ENCODE measurements around the gene MCF2L2. TPM values are rescaled to one million over a fixed set of nuclear protein-coding genes. Genes with fewer than 3 reads are reported as not detected.

The MCF2L2 gene
- total and polyA plus RNA-seq, 2 donors (not counting 1 experiment from before 2014, with no cell fraction given) = 0.03 to 1.6 TPM

GRCh38 chr3:183387797-183388196 lies 40.6 kb downstream of the MCF2L2 start:
- DNase-seq = no peak
- CTCF ChIA-PET = interaction anchor here (0.8 to 5.0 kb wide), 5 partner anchors 22 to 265 kb away, joined by 3 to 20 read pairs (median 8); no protein-coding TSS in a partner anchor

DNA sequence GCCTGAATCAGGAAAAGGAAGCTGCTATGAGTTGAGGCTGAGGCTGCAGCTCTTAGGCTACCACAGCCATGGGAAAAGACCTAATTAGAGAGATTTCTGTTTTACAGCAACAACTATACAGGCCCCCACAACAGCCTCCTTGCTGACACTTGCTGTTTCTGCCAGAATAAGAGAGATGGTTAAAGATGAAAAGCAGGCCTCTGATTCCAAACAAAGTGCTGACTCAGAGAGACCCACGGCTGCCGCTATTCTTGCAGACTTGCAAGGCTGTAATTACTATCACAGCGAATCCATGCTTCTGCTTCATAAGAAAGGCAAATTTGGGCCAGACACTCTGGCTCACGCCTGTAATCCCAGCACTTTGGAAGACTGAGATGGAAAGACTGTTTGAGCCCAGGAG lies 41.8 kb downstream of the MCF2L2 start:
- Mint-ChIP-seq H3K27me3 (peaks cover 16% of the 10 kb centered on the region), H3K27ac (no peak overlapping the region), H3K4me1 (peaks cover 7% of the 10 kb centered on the region), H3K4me3 (no peak overlapping the region), H3K9me3 (ENCODE audit: insufficient read depth) (no peaks in the 10 kb centered on the region)
- no peaks in the 10 kb centered on the region for H3K36me3 ChIP-seq (replicated peaks in 1 of 2; ENCODE audit: control extremely low read depth in 1 of 2, control insufficient read depth in 1 of 2, extremely low read depth in 1 of 2, insufficient read depth in 2 of 2, low read length in 1 of 2)
- H4K20me1 ChIP-seq (ENCODE audit: control insufficient read depth, insufficient read depth, low read length, poor library complexity, severe bottlenecking) = no peaks in the 10 kb centered on the region
- H3K79me2 ChIP-seq (ENCODE audit: control insufficient read depth, insufficient read depth, low read length) = no peaks in the 10 kb centered on the region
- POLR2A ChIA-PET = no interaction called here
- no peak overlapping the region for H3K4me2 ChIP-seq (replicated peaks; ENCODE audit: low read depth, low read length, poor library complexity, severe bottlenecking)
- H3K4me3 ChIP-seq (ENCODE audit: control extremely low read depth in 1 of 5, extremely low read depth in 1 of 5, insufficient read depth in 1 of 5, low read depth in 2 of 5, low read length in 4 of 5) = no peak overlapping the region
- H3K9me3 ChIP-seq (ENCODE audit: control extremely low read depth in 1 of 3, control insufficient read depth in 2 of 3, insufficient read depth in 1 of 3, low read length in 2 of 3) = no peaks in the 10 kb centered on the region
- TF ChIP-seq, protein P1, sequence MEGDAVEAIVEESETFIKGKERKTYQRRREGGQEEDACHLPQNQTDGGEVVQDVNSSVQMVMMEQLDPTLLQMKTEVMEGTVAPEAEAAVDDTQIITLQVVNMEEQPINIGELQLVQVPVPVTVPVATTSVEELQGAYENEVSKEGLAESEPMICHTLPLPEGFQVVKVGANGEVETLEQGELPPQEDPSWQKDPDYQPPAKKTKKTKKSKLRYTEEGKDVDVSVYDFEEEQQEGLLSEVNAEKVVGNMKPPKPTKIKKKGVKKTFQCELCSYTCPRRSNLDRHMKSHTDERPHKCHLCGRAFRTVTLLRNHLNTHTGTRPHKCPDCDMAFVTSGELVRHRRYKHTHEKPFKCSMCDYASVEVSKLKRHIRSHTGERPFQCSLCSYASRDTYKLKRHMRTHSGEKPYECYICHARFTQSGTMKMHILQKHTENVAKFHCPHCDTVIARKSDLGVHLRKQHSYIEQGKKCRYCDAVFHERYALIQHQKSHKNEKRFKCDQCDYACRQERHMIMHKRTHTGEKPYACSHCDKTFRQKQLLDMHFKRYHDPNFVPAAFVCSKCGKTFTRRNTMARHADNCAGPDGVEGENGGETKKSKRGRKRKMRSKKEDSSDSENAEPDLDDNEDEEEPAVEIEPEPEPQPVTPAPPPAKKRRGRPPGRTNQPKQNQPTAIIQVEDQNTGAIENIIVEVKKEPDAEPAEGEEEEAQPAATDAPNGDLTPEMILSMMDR (IDR thresholded peaks at IDR 0.05) = no peak
- no peak for TF ChIP-seq EZH2 (IDR thresholded peaks at IDR 0.05; ENCODE audit: borderline replicate concordance, insufficient read depth, low read depth, low read length, poor library complexity, severe bottlenecking)
- no peak overlapping the region for H3K9ac ChIP-seq (ENCODE audit: low read length)
- WGBS (ENCODE audit: insufficient coverage) = 98% methylated on average over 4 of the region's 4 CpGs
- intact Hi-C loops (cut with micrococcal nuclease) = loop anchor here (1.0 kb wide), 5 partner anchors 202 to 672 kb away; no protein-coding TSS in a partner anchor
- peaks cover 7 to 8% of the 10 kb centered on the region in 2 donors for H3K4me1 ChIP-seq (ENCODE audit: control insufficient read depth in 2 of 2, insufficient read depth in 2 of 2, low read length in 2 of 2)
- H3K27me3 ChIP-seq (replicated peaks in 1 of 4; ENCODE audit: control extremely low read depth in 1 of 4, control insufficient read depth in 3 of 4, insufficient read depth in 4 of 4, low read length in 3 of 4) = peaks cover 0 to 11% (median 4%) of the 10 kb centered on the region in 4 experiments
- DNase-seq (no peak), ATAC-seq (ENCODE audit: low read depth) (no peak)
- H2AFZ ChIP-seq (ENCODE audit: insufficient read depth, low read depth, low read length, poor library complexity, severe bottlenecking) = no peak overlapping the region
- no peak overlapping the region for H3K27ac ChIP-seq (ENCODE audit: low read length in 2 of 2)
- CTCF ChIA-PET = interaction anchor here (0.6 to 9.6 kb wide), 9 partner anchors 15 to 672 kb away, joined by 3 to 230 read pairs (median 5); partner anchors contain the start of gene MCF2L2

More at GRCh38 chr3:183387797-183388196, 40.6 kb downstream of the MCF2L2 start:
- Histone ChIP-seq H4K20me1 (ENCODE audit: control insufficient read depth, insufficient read depth, low read length, poor library complexity, severe bottlenecking) (no peaks in the 10 kb centered on the region), H3K4me2 (replicated peaks; ENCODE audit: low read depth, low read length, poor library complexity, severe bottlenecking) (no peak overlapping the region), H3K36me3 (replicated peaks in 1 of 2; ENCODE audit: control extremely low read depth in 1 of 2, control insufficient read depth in 1 of 2, extremely low read depth in 1 of 2, insufficient read depth in 2 of 2, low read length in 1 of 2) (no peaks in the 10 kb centered on the region), H3K79me2 (ENCODE audit: control insufficient read depth, insufficient read depth, low read length) (no peaks in the 10 kb centered on the region), H3K4me1 (ENCODE audit: control insufficient read depth in 2 of 2, insufficient read depth in 2 of 2, low read length in 2 of 2) (no peaks in the 10 kb centered on the region), H2AFZ (ENCODE audit: insufficient read depth, low read depth, low read length, poor library complexity, severe bottlenecking) (no peak overlapping the region), H3K4me3 (ENCODE audit: control extremely low read depth in 1 of 5, extremely low read depth in 1 of 5, insufficient read depth in 1 of 5, low read depth in 2 of 5, low read length in 4 of 5) (no peak overlapping the region), H3K9ac (ENCODE audit: low read length) (no peak overlapping the region), H3K27ac (ENCODE audit: low read length in 2 of 2) (no peak overlapping the region), H3K27me3 (replicated peaks in 1 of 4; ENCODE audit: control extremely low read depth in 1 of 4, control insufficient read depth in 3 of 4, insufficient read depth in 4 of 4, low read length in 3 of 4) (peaks cover 0 to 11% (median 2%) of the 10 kb centered on the region in 4 experiments), H3K9me3 (ENCODE audit: control extremely low read depth in 1 of 3, control insufficient read depth in 2 of 3, insufficient read depth in 1 of 3, low read length in 2 of 3) (no peaks in the 10 kb centered on the region)
- no CpG with 5 or more reads among the region's 4 CpGs for WGBS (ENCODE audit: insufficient coverage)
- intact Hi-C loops (cut with micrococcal nuclease) = no loop called here
- no peaks in the 10 kb centered on the region for H3K4me1 Mint-ChIP-seq
- TF ChIP-seq, protein P1 (IDR thresholded peaks at IDR 0.05) = no peak
- TF ChIP-seq EZH2 (IDR thresholded peaks at IDR 0.05; ENCODE audit: borderline replicate concordance, insufficient read depth, low read depth, low read length, poor library complexity, severe bottlenecking) = no peak
- peaks cover 25% of the 10 kb centered on the region for H3K27me3 Mint-ChIP-seq
- H3K4me3 Mint-ChIP-seq = no peak overlapping the region
- ATAC-seq (ENCODE audit: low read depth) = no peak
- H3K27ac Mint-ChIP-seq = no peak overlapping the region
- POLR2A ChIA-PET = no interaction called here
- no peaks in the 10 kb centered on the region for H3K9me3 Mint-ChIP-seq (ENCODE audit: insufficient read depth)

Measured in B cell (primary cell).